ENCODE results near the gene EXOC4. TPM values are rescaled to one million over a fixed set of nuclear protein-coding genes. Genes with fewer than 3 reads are reported as not detected.

EXOC4 gene
- total and polyA plus RNA-seq, 7 donors: 16.4 to 76.7 (median 50.7) TPM

DNA sequence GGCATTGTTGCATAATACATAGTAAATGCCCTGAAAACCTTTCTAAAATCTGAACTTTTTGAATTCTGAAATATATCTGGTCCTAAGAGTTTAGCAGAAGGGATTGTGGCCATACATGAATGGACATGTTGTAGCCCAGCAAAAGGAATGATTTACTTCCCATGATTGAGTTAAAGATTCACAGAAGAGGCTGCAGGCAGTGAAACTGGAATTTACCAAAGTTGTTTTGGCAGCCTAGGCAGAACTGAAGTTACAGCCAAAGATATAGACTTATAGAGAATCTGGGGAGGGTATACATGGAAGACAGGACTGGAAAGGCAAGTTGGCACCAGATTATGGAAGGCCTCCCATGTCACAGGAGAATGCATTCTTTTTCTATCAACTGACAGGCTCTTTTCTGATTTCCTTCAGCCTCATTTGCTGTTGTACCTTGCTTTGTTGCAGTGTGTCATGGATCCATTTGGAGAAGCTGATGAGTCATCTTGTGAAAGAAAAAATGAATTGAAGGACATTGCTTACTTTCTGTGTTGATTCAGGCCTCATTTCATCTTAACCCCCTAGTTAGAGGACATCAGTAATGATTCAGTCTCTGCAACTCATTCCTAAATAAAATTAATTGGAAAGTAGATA, 518.1 kb downstream of the EXOC4 start:
- no peak for DNase-seq
- TF ChIP-seq POLR2AphosphoS5 (IDR thresholded peaks at IDR 0.05) (no peak), EP300 (IDR thresholded peaks at IDR 0.05) (no peak)
- TF ChIP-seq, protein P1, sequence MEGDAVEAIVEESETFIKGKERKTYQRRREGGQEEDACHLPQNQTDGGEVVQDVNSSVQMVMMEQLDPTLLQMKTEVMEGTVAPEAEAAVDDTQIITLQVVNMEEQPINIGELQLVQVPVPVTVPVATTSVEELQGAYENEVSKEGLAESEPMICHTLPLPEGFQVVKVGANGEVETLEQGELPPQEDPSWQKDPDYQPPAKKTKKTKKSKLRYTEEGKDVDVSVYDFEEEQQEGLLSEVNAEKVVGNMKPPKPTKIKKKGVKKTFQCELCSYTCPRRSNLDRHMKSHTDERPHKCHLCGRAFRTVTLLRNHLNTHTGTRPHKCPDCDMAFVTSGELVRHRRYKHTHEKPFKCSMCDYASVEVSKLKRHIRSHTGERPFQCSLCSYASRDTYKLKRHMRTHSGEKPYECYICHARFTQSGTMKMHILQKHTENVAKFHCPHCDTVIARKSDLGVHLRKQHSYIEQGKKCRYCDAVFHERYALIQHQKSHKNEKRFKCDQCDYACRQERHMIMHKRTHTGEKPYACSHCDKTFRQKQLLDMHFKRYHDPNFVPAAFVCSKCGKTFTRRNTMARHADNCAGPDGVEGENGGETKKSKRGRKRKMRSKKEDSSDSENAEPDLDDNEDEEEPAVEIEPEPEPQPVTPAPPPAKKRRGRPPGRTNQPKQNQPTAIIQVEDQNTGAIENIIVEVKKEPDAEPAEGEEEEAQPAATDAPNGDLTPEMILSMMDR (IDR thresholded peaks at IDR 0.05): no peak
- Histone ChIP-seq H3K9me3 (no peaks in the 10 kb centered on the region), H3K27ac (no peak overlapping the region), H3K4me3 (no peak overlapping the region), H3K4me1 (no peaks in the 10 kb centered on the region), H3K36me3 (no peaks in the 10 kb centered on the region), H3K27me3 (no peaks in the 10 kb centered on the region)
- intact Hi-C loops (cut with DNase I): no loop called here

GRCh38 chr7:133771788-133772419, 519.0 kb downstream of the EXOC4 start:
- no peaks in the 10 kb centered on the region for H3K27me3 ChIP-seq
- WGBS, 2 donors: 75 to 90% methylated on average over 4 of the region's 4 CpGs
- intact Hi-C loops (cut with DNase I): no loop called here
- H3K36me3 ChIP-seq: no peaks in the 10 kb centered on the region
- TF ChIP-seq EP300 (IDR thresholded peaks at IDR 0.05): no peak
- TF ChIP-seq POLR2A (IDR thresholded peaks at IDR 0.05): no peak
- TF ChIP-seq POLR2AphosphoS5 (IDR thresholded peaks at IDR 0.05): no peak
- TF ChIP-seq, protein P1 (IDR thresholded peaks at IDR 0.05): no peak
- H3K4me1 ChIP-seq: no peaks in the 10 kb centered on the region
- H3K9me3 ChIP-seq: no peaks in the 10 kb centered on the region
- no peak for DNase-seq
- H3K27ac ChIP-seq: no peak overlapping the region
- H3K4me3 ChIP-seq: no peak overlapping the region

DNA sequence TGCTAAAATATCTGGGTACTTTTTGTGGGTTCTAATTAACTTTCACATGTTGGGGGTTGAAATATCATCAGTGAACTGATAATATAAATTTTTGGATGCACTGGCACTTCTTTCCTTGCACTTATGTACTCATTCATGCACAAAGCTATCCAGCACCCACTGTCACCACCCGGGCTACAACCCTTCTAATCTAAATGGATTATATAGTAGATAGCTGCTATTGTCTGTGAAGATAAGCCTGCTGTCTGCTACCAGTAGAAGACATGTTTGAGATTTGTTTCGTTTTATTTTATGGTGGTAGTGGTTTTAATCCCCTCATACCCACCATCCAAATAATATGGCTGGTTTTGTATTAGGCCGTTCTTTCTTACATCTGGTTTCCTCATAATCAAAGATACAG, 520.7 kb downstream of the EXOC4 start:
- TF ChIP-seq, protein P1 (IDR thresholded peaks at IDR 0.05): no peak
- TF ChIP-seq POLR2AphosphoS5 (IDR thresholded peaks at IDR 0.05) (no peak), EP300 (IDR thresholded peaks at IDR 0.05) (no peak)
- H3K27me3 ChIP-seq: no peaks in the 10 kb centered on the region
- 64 to 94% methylated on average over 3 of the region's 3 CpGs for WGBS, 2 donors
- H3K4me1 ChIP-seq: no peaks in the 10 kb centered on the region
- no peaks in the 10 kb centered on the region for H3K36me3 ChIP-seq
- H3K4me3 ChIP-seq: no peak overlapping the region
- no peak for DNase-seq
- intact Hi-C loops (cut with DNase I): no loop called here
- H3K9me3 ChIP-seq: no peaks in the 10 kb centered on the region
- no peak overlapping the region for H3K27ac ChIP-seq

DNA sequence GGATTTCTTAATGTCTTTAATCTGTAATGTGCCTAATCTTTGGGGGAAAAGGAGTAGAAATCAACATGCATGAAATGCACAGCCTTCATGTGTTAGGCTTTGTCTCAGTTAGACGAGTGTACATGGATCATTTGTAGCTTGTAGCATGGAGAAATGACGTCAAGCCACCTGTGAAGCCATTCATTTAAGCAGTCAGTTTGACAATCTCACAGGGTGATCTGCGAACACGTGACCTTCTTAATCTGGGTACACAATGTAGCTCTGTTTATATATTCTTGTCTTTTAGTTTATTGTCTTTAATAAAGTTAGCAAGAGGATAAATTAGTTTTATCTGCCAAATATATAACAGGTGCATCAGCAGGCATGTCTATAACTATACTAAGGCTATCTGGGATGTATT, 522.3 kb downstream of the EXOC4 start:
- TF ChIP-seq POLR2A (IDR thresholded peaks at IDR 0.05): no peak
- TF ChIP-seq, protein P1 (IDR thresholded peaks at IDR 0.05): no peak
- TF ChIP-seq EP300 (IDR thresholded peaks at IDR 0.05): no peak
- no peak for TF ChIP-seq POLR2AphosphoS5 (IDR thresholded peaks at IDR 0.05)
- no peak overlapping the region for H3K27ac ChIP-seq
- intact Hi-C loops (cut with DNase I): no loop called here
- H3K4me3 ChIP-seq: no peak overlapping the region
- H3K4me1 ChIP-seq: no peaks in the 10 kb centered on the region
- H3K36me3 ChIP-seq: no peaks in the 10 kb centered on the region
- DNase-seq: no peak
- WGBS, 2 donors: 92 to 93% methylated on average over 4 of the region's 4 CpGs
- H3K9me3 ChIP-seq: no peaks in the 10 kb centered on the region
- no peaks in the 10 kb centered on the region for H3K27me3 ChIP-seq

- TF ChIP-seq POLR2A (IDR thresholded peaks at IDR 0.05): no peak
- TF ChIP-seq EP300 (IDR thresholded peaks at IDR 0.05): no peak
- TF ChIP-seq POLR2AphosphoS5 (IDR thresholded peaks at IDR 0.05): no peak
- TF ChIP-seq, protein P1 (IDR thresholded peaks at IDR 0.05): no peak
- intact Hi-C loops (cut with DNase I): no loop called here
- Histone ChIP-seq H3K27ac (no peak overlapping the region), H3K27me3 (no peaks in the 10 kb centered on the region), H3K36me3 (no peaks in the 10 kb centered on the region), H3K4me3 (no peak overlapping the region), H3K9me3 (no peaks in the 10 kb centered on the region), H3K4me1 (no peaks in the 10 kb centered on the region)
- no peak for DNase-seq
- WGBS, 2 donors: 95 to 96% methylated on average over 3 of the region's 3 CpGs
Measured at GRCh38 chr7:133776266-133776665, 523.4 kb downstream of the EXOC4 start.

Data from sigmoid colon (tissue), 7 donors.